HCT116 (cell line): ENCODE measurements around the gene DOCK9. TPM values are rescaled to one million over a fixed set of nuclear protein-coding genes. Genes with fewer than 3 reads are reported as not detected.

Source experiments
- ATAC-seq: fragments of 200-7000 bp; cut with Tn5 transposase; 2 replicates; pipeline ENCODE4 v1.9.1; 2020; ENCODE audit warnings: mild to moderate bottlenecking, moderate library complexity
- BruUV-seq: library from RNA; stranded (reverse); fragments of 400-500 nt; replicated peaks from 2 replicates; lab custom pipeline; 2021; lab: Mats Ljungman, UMichigan
- CTCF ChIA-PET: fragments of 300-600 bp; sonication (Branson Sonifier 250); formaldehyde crosslinking; loops from one replicate; lab custom pipeline; 2021; ENCODE audit warnings: antibody characterized with exemption; lab: Charles Lee
- POLR2A ChIA-PET: fragments of 300-600, 350-600 bp; sonication (Branson Sonifier 250); formaldehyde crosslinking; loops from one replicate; lab custom pipeline; 2021; ENCODE audit warnings: antibody characterized with exemption; lab: Charles Lee
- RAD21 ChIA-PET, 2 experiments: fragments of 300-600 bp; sonication (Branson Sonifier 250); formaldehyde crosslinking; loops; one replicate each; lab custom pipeline; 2023; ENCODE audit warnings: low total read pairs in 2 of 2; ENCODE audit not compliant: uncharacterized antibody in 2 of 2, unreplicated experiment in 2 of 2, low non-redundant PET in 1 of 2; lab: Charles Lee
- DNase-seq: peaks from one replicate; pipeline ENCODE4 v3.0.0-alpha.2; 2010; ENCODE audit warnings: low read depth, low spot score
- H2AFZ ChIP-seq: fragments of 200-600 bp; shearing (Covaris generic), sonication (generic); 2 replicates; pipeline ENCODE4 v1.6.1; 2017; ENCODE audit warnings: low read depth, mixed run types, mixed read lengths, antibody characterized with exemption, low read length; ENCODE audit not compliant: poor library complexity, severe bottlenecking
- H3K27ac ChIP-seq: 2 replicates; pipeline ENCODE4 v1.5.1; 2012; ENCODE audit warnings: low read depth, low read length
- H3K27me3 ChIP-seq: fragments of 200-600 bp; sonication (generic); 2 replicates; pipeline ENCODE4 v1.6.1; 2016; ENCODE audit warnings: mixed run types, low read length, mixed read lengths; ENCODE audit not compliant: insufficient read depth
- H3K36me3 ChIP-seq, 2 experiments: fragments of 200-500 bp in 1 of 2; fragments of 200-600 bp in 1 of 2; sonication (Bioruptor generic) in 1 of 2; sonication (generic) in 1 of 2; 2 replicates each; pipeline versions ENCODE4 v1.5.1 to v1.6.1; 2014 to 2016; ENCODE audit warnings: low read length in 2 of 2, inconsistent platforms in 1 of 2, mixed read lengths in 1 of 2, mixed run types in 1 of 2; ENCODE audit not compliant: insufficient read depth in 2 of 2, control insufficient read depth in 1 of 2
- H3K4me1 ChIP-seq, 2 experiments: fragments of 200-600 bp in 1 of 2; sonication (generic) in 1 of 2; 2 replicates each; pipeline versions ENCODE4 v1.5.1 to v1.6.1; 2012 to 2017; ENCODE audit warnings: low read length in 2 of 2, inconsistent platforms in 1 of 2, mild to moderate bottlenecking in 1 of 2, mixed read lengths in 1 of 2, mixed run types in 1 of 2, moderate library complexity in 1 of 2; ENCODE audit not compliant: insufficient read depth in 2 of 2, control insufficient read depth in 1 of 2
- H3K4me2 ChIP-seq: fragments of 200-600 bp; sonication (generic); 2 replicates; pipeline ENCODE4 v1.6.1; 2017; ENCODE audit warnings: mixed run types, low read length, mixed read lengths
- H3K4me3 ChIP-seq, 2 experiments: fragments of 200-600 bp in 1 of 2; sonication (generic) in 1 of 2; replicated peaks in 1 of 2; 2 replicates each; pipeline ENCODE4 v1.5.1; 2011 to 2016; ENCODE audit warnings: low read length in 2 of 2, control low read depth in 1 of 2, low read depth in 1 of 2, mild to moderate bottlenecking in 1 of 2, mixed read lengths in 1 of 2, mixed run types in 1 of 2
- H3K79me2 ChIP-seq: fragments of 200-600 bp; sonication (generic); 2 replicates; pipeline ENCODE4 v1.6.1; 2017; ENCODE audit warnings: mild to moderate bottlenecking, mixed run types, low read length, moderate library complexity, mixed read lengths; ENCODE audit not compliant: insufficient read depth
- H3K9ac ChIP-seq: fragments of 200-600 bp; sonication (generic); 2 replicates; pipeline ENCODE4 v1.6.1; 2016; ENCODE audit warnings: low read length, mixed read lengths
- H3K9me2 ChIP-seq: fragments of 200-600 bp; sonication (generic), shearing (Covaris generic); 2 replicates; pipeline ENCODE4 v1.6.1; 2017; ENCODE audit warnings: mixed run types, mild to moderate bottlenecking, moderate library complexity; ENCODE audit not compliant: insufficient read depth
- H3K9me3 ChIP-seq, 2 experiments: fragments of 200-500 bp in 1 of 2; fragments of 200-600 bp in 1 of 2; sonication (Bioruptor generic) in 1 of 2; sonication (generic) in 1 of 2; 2 replicates each; pipeline ENCODE4 v1.6.1; 2014 to 2017; ENCODE audit warnings: low read length in 2 of 2, mixed read lengths in 2 of 2, inconsistent platforms in 1 of 2, low read depth in 1 of 2, mild to moderate bottlenecking in 1 of 2, mixed run types in 1 of 2, moderate library complexity in 1 of 2; ENCODE audit not compliant: control insufficient read depth in 1 of 2, insufficient read depth in 1 of 2
- H4K20me1 ChIP-seq: fragments of 200-600 bp; sonication (generic), shearing (Covaris generic); 2 replicates; pipeline ENCODE4 v1.6.1; 2017; ENCODE audit warnings: mixed run types, mild to moderate bottlenecking, moderate library complexity; ENCODE audit not compliant: insufficient read depth
- CEBPB ChIP-seq: IDR thresholded peaks from 2 replicates; pipeline ENCODE4 v1.6.1; 2012; ENCODE audit warnings: low read depth
- EZH2 ChIP-seq: fragments of 200-600 bp; sonication (generic); IDR thresholded peaks from 2 replicates; pipeline ENCODE4 v1.6.1; 2017; ENCODE audit warnings: antibody characterized with exemption, mixed run types
- EZH2phosphoT487 ChIP-seq: fragments of 200-600 bp; IDR thresholded peaks from 2 replicates; pipeline ENCODE4 v1.6.1; 2018; ENCODE audit warnings: antibody characterized with exemption, borderline replicate concordance
- JUND ChIP-seq: IDR thresholded peaks from 2 replicates; pipeline ENCODE4 v1.6.1; 2012
- POLR2AphosphoS5 ChIP-seq: IDR thresholded peaks from 2 replicates; pipeline ENCODE4 v1.6.1; 2011; ENCODE audit warnings: mild to moderate bottlenecking, low read depth, low read length, moderate library complexity
- YY1 ChIP-seq: IDR thresholded peaks from 2 replicates; pipeline ENCODE4 v1.6.1; 2011; ENCODE audit warnings: low read length, low read depth, moderate library complexity, mild to moderate bottlenecking; ENCODE audit not compliant: insufficient replicate concordance; ENCODE audit errors: extremely low read depth
- ZFX ChIP-seq: fragments of 450-650 bp; IDR thresholded peaks from 2 replicates; pipeline ENCODE4 v1.6.1; 2017
- intact Hi-C: fragments of 100-400 bp; cut with micrococcal nuclease; formaldehyde crosslinking; loops from 2 replicates; pipeline ENCODE4 v1.10.0; 2022
- total RNA-seq: library from RNA; stranded (reverse); gene quantifications from one replicate; pipeline ENCODE4 v1.2.1, GENCODE V29; 2021; ENCODE audit not compliant: unreplicated experiment
- TF ChIP-seq, protein P1 (sequence below), 3 experiments: fragments of 200-600 bp in 1 of 3; sonication (generic) in 1 of 3; IDR thresholded peaks in 2 of 3; conservative IDR thresholded peaks in 1 of 3; 2 replicates each; pipeline ENCODE4 v1.5.1; 2012 to 2017; ENCODE audit warnings: low read depth in 2 of 3, low read length in 2 of 3, antibody characterized with exemption in 1 of 3, borderline replicate concordance in 1 of 3, control low read depth in 1 of 3, mild to moderate bottlenecking in 1 of 3, mixed read lengths in 1 of 3, mixed run types in 1 of 3, moderate library complexity in 1 of 3; ENCODE audit not compliant: insufficient read depth in 1 of 3

DOCK9 gene
- total RNA-seq, 1 experiment from 2014 or later, result 58.8 TPM

DNA sequence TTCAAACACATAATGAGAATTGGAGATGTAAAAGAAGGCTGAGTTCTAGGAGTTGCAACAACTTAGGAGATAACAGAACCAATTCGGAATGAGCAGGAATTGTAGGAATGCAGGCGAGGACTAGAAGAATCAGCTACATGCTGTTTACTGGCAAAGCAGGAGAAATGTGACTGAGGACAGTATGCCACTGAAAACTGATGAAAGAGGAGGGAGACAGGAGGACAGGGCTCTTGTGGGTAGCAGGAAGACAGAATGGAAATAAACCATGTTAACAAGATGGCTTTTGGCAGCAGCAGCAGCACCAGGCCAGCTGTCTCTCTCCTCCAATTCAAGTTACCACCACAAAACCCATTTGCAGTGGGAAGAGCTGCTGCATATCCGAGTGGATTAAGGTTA, 134.4 kb downstream of the DOCK9 start:
- Histone ChIP-seq H3K27me3 (no peaks in the 10 kb centered on the region), H4K20me1 (no peaks in the 10 kb centered on the region), H3K9me3 (no peaks in the 10 kb centered on the region), H3K4me1 (peaks cover 0 to 4% of the 10 kb centered on the region in 2 experiments; a peak in 1 of 4 replicates), H3K27ac (no peak overlapping the region), H3K36me3 (no peaks in the 10 kb centered on the region), H3K9ac (no peak overlapping the region), H2AFZ (no peak overlapping the region), H3K4me2 (no peak overlapping the region), H3K79me2 (no peaks in the 10 kb centered on the region), H3K9me2 (no peaks in the 10 kb centered on the region), H3K4me3 (no peak overlapping the region)
- TF ChIP-seq EZH2phosphoT487 (no peak), POLR2AphosphoS5 (no peak), ZFX (no peak), CEBPB (no peak), YY1 (no peak), EZH2 (no peak), JUND (no peak)
- TF ChIP-seq, protein P1, sequence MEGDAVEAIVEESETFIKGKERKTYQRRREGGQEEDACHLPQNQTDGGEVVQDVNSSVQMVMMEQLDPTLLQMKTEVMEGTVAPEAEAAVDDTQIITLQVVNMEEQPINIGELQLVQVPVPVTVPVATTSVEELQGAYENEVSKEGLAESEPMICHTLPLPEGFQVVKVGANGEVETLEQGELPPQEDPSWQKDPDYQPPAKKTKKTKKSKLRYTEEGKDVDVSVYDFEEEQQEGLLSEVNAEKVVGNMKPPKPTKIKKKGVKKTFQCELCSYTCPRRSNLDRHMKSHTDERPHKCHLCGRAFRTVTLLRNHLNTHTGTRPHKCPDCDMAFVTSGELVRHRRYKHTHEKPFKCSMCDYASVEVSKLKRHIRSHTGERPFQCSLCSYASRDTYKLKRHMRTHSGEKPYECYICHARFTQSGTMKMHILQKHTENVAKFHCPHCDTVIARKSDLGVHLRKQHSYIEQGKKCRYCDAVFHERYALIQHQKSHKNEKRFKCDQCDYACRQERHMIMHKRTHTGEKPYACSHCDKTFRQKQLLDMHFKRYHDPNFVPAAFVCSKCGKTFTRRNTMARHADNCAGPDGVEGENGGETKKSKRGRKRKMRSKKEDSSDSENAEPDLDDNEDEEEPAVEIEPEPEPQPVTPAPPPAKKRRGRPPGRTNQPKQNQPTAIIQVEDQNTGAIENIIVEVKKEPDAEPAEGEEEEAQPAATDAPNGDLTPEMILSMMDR (IDR thresholded peaks at IDR 0.05 in 2 of 3, conservative IDR thresholded peaks at IDR 0.05 in 1 of 3; ENCODE audit: borderline replicate concordance in 1 of 3, insufficient read depth in 1 of 3, low read depth in 2 of 3, low read length in 2 of 3), result no peak
- ChIA-PET RAD21 (interaction anchor here in 1 of 2 experiments (1.3 kb wide), 1 partner anchor 191 kb away, joined by 3 read pairs; no protein-coding TSS in a partner anchor), POLR2A (no interaction called here), CTCF (interaction anchor here (0.8 to 1.0 kb wide), 4 partner anchors 19 to 377 kb away, joined by 3 read pairs; no protein-coding TSS in a partner anchor)
- BruUV-seq, result no TSS peak
- intact Hi-C loops, result loop anchor here (2.0 to 10.0 kb wide), 5 partner anchors 171 to 995 kb away; no protein-coding TSS in a partner anchor
- no peak for DNase-seq
- no peak for ATAC-seq
